HG03095 (cell line): ENCODE data around the gene SLC39A13.

Experiments used
- ATAC-seq: cut with Tn5 transposase; IDR thresholded peaks from one replicate; pipeline ENCODE4 v1.9.1; 2021; ENCODE audit warnings: moderate library complexity; ENCODE audit not compliant: unreplicated experiment

SLC39A13 gene

DNA sequence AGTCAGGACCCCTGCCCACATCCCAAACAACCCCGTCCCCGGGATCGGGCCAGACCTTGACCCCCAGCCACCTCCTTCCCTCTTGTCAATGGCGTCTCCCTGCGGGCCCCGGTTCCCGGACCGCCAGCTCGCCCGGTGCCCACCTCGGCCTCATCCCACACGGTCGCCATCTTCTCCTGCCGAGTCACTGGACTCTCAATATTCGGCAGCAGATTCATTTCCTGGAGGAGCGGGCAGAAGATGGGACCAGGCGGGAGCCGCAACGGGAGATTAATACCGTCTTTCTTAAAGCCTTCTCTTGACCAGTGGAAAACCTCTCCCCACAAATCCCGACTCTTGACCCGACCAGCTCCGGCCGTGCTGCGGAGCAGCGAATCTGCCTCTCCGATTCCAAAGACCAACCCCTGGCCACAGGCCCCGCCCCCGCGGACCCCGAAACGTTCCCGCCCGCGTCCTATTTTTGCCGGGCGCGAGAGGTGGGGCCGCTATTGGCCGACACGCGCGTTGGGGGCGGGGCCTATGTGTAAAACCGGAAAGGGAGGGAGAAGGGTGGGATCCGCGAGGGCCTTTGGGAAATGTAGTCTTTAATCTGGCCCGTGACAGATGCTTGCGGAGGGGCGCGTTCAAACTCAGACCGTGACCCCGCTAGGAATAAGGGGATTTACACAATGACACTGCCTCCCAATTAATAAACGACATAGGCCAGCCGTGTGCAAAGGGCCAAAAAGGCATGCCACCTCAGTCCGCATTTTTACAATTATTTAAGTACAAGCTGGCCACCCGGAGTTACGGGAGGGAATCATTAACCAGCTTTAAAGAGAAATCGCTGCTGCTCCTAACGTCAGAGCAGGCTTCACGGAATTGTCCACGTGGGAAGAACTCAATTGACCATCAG, 17.9 kb downstream of the SLC39A13 start, which contains the start of gene PSMC3:
PSMC3 (minus strand) TSS at position 378 of the 895 bp plus-strand sequence; CDS start at position 218, 160 bp downstream.
- ATAC-seq = peak; percentile 88

DNA sequence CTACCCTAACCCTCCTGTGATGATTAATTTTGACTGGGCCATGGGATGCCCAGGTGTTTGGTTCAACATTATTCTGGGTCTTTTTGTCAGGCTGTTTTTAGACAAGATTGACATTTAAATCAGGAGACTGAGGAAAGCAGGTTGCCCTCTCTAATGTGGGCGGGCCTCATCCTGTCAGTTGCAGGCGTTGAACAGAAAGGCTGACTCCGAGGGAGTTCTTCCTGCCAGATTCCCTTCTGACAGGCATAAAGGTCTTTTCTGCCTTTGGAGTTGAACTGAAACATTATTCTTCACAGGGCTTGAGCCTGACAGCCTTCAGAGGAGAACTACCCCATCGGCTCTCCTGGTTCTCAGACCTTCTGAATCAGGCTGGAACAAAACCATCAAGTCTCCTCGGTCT, 22.1 kb downstream of the SLC39A13 start:
- ATAC-seq = no peak

DNA sequence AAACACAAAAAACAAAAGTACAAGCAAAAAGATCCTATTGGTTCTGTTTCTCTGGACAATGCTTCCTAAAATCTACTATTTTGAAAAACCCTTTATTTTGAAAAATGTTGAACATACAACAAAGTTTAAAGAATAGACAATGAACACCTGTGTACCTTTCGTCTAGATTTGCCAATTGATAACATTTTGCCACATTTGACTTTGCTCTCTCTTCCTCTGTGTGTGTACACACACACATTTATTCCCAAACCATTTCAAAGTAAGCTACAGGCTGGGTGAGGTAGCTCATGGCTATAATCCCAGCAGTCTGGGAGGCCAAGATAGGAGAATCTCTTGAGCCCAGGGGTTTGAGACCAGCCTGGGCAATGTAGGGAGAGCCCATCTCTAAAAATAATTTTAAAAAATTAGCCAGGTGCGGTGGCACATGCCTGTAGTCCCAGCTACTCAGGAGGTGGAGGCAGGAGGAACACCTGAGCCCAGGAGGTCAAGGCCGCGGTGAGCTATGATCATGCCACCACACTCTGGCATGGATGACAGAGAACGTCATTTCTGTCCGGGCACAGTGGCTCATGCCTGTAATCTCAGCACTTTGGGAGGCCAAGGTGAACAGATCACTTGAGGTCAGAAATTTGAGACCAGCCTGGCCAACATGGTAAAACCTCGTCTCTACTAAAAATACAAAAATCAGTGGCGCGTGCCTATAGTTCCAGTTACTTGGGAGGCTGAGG, 23.1 kb downstream of the SLC39A13 start:
- ATAC-seq = no peak

DNA sequence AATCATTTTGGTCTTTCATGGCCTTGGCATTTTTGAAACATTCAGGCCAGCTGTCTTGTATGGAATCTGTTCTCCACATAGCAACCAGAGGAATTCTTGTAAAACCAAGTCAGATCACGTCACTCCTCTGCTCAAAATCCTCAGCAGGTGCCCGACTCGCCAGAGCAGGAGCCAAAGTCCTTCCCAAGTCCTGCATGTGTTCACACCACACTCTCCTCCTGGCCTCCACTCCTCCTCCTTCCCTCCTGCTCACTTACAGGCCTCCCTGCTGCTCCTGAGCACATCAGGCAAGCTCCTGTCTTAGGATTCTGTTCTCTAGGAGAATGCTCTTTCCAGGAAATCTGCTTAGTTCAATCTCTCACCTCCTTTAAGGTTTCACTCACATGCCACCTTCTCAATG, 24.8 kb downstream of the SLC39A13 start:
- no peak for ATAC-seq

DNA sequence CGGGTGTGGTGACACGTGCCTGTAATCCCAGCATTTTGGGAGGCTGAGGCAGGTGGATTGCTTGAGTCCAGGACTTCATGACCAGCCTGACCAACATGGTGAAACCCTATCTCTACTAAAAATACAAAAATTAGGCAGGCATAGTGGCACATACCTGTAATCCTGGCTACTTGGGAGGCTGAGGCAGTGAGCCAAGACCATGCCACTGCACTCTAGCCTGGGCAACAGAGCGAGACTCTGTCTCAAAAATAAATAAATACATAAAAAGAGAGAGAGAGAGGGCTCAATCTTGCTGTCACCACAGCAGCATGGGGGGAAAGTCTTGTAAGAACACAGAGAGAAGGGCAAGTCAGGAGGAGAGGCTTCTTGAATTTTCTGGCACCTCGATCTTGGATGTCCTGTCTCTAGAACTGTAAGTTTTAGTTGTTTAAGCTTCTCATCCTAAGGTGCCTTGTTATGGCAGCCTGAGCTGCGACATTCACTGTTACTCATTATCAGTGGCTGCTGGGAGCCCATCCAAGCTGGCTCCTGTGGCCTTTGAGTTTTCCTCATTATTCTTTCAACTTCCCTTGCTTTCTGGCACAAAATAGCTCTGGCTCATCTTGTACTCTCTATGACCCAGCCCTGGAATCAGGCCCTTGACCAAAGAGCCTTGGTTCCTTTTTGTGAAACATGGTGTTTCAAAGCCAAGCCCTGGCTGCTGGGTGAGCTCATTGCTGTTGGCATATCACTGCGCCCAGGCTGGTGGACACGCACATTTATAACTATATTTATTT, 25.8 kb downstream of the SLC39A13 start:
- ATAC-seq = no peak

DNA sequence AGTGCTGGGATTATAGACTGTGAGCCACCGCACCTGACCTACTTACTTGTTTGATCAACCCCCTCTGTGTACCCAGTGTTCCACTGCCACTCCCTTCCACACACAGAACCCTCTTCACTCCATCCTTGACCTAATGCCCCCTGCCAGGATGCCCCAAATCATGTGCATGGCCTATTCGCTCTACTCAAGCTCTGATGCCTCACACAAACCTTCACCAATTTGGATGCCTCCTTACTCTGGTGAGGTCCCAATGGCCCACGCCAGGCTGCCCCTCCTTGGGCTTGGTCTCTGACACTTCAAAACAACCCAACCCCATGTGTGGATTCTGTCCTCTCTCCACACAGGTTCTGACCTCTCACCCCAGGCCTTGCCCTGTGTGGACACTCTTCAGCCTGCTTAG, 27.3 kb downstream of the SLC39A13 start:
- ATAC-seq = no peak

DNA sequence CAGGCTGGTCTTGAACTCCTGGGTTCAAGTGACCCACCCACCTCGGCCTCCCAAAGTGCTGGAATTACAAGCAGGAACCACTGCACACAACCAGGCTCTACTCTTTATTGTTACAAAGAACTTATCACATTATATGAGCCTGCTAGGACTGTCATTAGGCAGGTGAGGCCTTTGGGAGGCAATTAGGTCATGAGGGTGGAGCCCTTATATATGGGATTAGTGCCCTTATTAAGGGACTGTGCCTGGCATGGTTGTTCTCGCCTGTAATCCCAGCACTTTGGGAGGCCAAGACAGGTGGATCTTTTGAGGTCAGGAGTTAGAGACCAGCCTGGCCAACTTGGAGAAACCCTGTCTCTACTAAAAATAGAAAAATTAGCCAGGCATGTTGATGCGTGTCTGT, 28.3 kb downstream of the SLC39A13 start:
- no peak for ATAC-seq

DNA sequence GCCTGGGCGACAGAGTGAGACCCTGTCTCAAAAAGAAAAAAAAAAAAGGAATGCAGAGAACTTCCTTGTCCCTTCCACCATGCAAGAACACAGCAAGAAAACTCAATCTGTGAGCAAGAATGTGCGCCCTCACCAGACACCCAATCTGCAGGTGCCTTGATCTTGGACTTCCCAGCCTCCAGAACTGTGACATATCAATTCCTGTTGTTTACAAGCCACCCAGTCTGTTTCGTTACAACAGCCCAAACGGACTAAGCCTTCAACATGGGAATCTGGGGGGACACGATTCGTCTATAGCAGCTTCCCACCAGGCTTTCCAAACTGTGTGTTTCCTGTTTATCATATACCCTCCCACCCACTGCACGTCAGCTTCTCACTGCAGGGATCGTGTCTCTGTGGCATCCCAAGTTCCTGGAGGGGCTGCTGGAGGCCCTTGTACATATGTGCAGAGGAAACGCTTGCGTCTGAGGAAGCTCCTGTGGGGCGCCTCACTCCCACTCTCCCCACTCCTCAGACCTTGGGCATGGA, 28.9 kb downstream of the SLC39A13 start:
- no peak for ATAC-seq

DNA sequence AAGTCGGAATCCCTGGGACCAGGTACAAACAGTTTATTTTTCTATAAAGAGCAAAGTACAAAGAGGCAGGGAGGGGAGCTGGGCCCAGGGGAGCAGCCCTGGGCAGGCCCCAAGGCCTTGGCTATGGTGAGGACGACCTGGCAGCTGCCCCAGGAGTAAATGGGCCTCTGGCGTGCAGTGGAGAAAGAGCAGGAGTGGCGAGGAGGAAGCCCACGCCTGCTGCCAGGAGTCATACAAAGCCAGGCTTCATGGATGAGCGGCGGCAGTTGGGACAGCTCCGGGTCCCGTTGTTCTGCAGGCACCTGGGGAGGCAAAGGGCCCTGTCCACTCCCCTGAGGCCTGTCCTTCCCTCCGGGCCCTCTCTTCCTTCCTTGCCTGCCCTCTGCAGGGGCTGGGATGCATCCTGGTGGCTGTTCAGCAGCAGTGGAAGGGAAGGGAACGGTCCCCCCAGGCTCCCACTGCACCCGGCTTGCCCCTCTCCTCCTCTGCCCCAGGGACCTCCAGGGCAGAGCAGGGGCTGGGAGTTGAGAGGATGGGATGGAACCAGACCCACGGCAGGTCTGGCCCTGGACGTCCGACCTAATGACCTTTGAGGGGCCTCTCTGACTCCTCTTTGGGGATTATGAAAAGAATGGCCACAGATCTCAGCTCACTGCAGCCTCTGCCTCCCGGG, 29.5 kb downstream of the SLC39A13 start:
- no peak for ATAC-seq

DNA sequence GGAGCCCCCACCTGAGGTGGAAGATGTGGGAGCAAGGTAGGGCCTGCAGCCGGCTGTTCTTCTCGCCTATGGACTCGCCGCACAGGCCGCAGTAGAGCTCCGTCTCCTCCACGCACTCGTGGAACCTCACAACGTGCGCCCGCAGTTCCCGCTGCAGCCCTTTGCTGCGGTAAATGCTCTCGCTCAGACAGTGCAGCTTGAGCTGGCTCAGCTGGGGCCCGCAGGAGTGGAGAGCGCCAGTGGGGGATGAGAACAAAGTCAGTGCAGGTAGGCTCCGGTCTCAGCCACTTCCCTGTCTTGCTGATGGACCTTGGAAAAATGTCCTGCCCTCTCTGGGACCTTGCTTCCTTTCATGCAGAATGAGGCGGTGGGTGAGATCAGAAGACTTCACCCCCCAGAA, 30.3 kb downstream of the SLC39A13 start:
- no peak for ATAC-seq

DNA sequence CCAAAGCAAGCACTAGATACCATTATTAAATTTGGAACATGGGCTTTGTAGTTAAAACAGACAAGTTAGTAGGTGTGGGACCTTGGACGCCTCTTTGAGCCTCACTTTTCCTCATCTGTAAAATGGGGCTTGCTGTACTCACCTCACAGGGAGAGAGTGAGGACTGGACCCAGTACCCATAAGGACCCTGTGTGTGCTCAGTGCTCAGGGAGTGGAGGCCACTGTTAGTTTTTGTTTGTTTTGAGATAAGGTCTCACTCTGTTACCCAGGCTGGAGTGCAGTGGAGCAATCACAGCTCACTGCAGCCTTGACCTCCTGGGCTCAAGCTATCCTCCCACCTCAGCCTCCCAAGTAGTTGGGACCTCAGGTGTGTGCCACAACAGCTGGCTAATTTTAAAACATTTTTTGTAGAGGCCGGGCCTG, 31.7 kb downstream of the SLC39A13 start:
- no peak for ATAC-seq

DNA sequence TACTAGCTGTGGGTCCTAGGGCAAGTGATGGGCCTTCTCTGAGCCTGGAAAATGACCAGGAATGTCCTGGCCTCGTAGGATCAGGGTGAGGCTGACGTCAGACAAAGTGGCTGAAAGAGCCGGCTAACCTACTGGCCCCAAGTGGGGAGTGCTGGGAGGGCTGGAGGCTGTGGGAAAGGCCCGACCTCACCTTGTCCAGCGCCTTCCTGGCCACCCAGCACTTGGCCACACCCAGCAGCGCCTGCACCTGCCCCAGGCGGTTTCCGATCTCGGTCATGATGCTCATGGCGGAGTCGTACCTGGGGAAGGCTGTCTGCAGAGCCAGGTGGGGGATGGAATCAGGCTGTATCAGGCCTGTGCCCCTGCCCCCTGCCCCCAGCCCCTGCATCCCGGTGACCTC, 33.0 kb downstream of the SLC39A13 start:
- ATAC-seq = no peak

DNA sequence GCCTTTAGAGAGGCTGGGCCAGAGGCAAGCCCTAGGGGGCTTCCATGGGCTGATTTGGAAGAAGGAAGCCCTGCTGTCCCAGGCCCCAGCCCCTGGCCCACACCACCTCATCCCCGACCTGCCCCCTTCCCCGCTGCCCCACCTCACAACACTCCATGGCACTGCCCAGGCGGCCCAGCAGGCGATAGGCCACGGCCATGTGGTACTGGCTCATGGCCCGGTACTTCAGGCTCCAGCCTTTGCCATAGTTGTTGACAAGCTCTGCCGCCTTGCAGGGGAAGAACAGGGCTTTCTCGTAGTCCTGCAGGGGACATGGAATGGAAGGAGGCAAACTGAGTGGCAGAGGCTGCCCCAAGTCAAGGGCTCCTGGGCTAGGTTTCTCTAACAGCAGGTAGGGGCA, 34.1 kb downstream of the SLC39A13 start:
- ATAC-seq = no peak

DNA sequence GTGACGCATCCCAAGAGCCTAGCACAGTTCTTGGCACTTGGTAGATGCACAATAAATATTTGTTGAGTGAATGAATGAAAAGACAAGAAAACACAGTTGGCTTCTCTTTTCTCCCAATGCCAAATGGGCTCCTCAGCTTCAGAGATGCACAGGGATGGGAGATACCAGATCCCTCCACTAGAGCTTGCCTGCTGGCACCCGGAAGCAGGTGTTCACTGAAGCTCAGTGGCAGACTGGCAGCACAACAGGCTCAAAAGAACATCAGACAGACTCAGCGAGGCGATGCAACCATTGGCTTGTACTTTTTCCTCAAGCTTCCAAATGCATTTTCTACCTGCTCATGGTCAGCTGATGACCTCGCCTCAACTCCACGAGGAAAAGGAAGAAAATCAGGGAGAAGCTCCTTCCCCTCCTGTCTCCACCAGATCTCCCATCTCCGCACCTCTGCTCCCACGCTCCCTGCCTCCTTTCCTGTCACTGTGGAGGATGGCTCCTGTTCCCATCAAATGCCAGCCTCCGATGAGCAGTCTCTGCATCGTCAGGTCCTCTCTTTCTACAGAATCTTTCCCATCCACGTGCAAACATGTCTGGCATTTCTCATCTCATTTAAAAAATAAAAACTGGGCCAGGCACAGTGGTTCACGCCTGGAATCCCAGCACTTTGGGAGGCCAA, 34.8 kb downstream of the SLC39A13 start:
- ATAC-seq = no peak

DNA sequence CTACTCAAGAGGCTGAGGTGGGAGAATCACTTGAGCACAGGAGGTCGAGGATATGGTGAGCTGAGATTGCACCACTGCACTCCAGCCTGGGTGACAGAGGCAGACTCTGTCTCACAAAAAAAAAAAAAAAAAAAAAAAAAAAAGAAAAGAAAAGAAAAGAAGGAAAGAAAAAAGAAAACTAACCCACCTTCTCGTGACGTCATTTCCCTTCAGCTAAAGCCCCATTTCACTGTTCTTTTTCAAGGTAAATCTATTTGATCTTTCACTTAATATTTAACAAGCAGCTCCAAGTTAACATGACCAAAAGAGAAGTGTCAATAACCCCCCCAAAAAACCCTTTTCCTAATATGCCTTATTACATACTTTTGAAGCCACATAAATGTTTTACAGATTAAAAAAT, 35.4 kb downstream of the SLC39A13 start:
- ATAC-seq = no peak

DNA sequence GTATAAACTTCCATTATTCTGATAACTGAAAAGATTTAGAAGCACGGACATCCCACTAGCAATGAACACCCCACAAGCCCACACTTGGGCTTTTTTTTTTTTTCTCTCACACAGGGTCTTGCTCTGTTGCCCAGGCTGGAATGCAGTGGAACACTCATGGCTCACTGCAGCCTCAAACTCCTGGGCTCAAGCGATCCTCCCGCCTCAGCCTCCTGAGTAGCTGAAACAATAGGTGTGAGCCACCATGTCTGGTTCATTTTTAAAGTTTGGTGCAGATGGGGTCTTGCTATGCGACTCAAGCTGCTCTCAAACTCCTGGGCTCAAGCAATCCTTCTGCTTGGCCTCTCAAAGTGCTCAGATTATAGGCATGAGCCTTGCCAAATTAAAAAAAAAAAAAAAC, 37.5 kb downstream of the SLC39A13 start:
- no peak for ATAC-seq

DNA sequence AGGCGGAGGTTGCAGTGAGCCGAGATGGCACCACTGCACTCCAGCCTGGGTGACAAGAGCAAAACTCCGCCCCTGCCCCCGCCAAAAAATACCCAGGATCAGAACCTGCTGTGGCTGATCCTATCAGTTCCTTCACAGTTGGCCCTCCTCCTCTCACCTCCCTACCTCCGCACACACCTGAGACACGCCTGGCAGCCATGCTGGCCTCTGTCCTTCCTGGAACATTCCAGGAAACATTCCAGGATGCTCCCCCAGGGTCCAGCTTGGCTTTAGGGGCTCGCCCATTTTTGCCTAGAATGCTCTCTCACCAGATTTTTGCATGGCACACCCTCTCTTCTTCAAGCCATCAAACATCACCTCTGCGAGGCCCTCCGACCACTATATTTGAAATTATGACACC, 38.4 kb downstream of the SLC39A13 start:
- no peak for ATAC-seq

DNA sequence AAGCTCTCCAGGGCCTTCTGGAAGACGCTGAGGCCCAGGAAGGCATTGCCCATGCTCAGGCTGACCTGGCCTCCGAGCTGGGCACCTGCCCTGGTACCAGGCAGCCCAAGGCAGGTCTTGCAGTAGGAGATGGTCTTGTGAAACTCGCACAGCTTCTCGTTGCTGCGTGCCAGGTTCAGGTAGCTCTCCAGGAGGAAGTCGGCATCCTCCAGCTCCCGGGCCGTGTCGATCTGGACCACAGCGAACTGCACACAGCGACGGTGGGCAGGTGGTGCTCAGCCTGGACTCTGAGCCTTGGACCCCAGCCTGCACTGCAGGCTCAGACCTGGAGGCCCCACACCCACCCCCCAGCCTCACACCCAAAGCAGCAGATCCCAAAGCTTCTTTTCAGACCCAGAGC, 39.5 kb downstream of the SLC39A13 start:
- ATAC-seq = no peak

DNA sequence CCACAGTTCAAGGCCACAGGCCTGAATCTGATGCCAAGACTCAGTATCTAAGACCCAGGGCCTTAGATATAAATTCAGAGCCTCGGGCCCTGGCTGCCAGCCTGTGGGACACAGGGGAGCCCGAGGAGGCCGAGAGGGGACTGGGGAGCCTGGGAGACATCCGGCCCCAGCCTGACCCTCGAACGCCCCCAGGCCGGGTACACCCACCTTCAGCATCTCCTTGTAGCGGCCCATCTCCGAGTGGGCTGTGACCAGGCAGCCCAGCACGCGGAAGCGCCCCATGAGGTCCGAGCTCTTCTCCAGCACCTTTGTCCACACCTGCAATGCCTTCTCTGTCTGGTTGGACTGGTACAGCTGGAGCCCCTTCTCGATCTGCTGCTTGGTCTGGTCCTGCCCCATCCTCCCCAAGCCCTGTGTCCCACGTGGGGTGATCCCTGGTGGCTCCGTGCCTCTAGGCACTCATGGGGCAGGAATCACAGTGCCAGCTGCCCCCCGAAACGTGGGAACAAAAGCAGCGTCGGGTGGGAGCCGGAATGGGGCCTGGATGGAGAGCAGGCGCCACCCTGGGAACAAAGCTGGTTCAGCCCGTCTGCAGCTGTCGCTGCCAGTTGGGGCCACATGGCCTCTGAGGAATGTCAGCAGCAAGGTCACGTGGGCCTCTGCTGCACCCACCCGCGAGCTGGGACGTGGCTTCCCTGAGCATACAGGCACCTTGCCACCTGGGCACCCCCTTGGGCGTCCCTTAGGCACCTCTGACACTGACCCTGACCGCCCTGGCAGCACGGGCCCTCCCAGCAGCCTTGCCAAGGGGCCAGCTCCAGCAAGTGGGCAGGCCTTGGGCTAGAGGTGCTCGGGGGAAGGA, 40.4 kb downstream of the SLC39A13 start, which contains the start of gene RAPSN:
RAPSN (minus strand) TSS at position 571 of the 862 bp plus-strand sequence; CDS start at position 399, 172 bp downstream.
- ATAC-seq = no peak
